K562 (cell line): ENCODE measurements around the gene TFEB. TPM values are rescaled to one million over a fixed set of nuclear protein-coding genes. Genes with fewer than 3 reads are reported as not detected.

ENCODE experiments used
- ATF7 ChIP-seq: fragments of 450-650 bp; IDR thresholded peaks from 2 replicates; pipeline ENCODE4 v1.7.1; 2014; ENCODE audit warnings: mild to moderate bottlenecking, moderate library complexity
- CBFA2T2 ChIP-seq: fragments of 450-650 bp; conservative IDR thresholded peaks from 2 replicates; pipeline ENCODE4 v1.6.1; 2017; ENCODE audit warnings: mild to moderate bottlenecking
- CBFA2T3 ChIP-seq: fragments of 450-650 bp; IDR thresholded peaks from 2 replicates; pipeline ENCODE4 v1.6.1; 2017
- CHD7 ChIP-seq: fragments of 200-600 bp; sonication (generic); IDR thresholded peaks from one replicate; pipeline ENCODE4 v1.6.1; 2012; ENCODE audit warnings: mild to moderate bottlenecking, low read depth, low read length, inconsistent platforms
- ILF3 ChIP-seq: fragments of 450-650 bp; IDR thresholded peaks from 2 replicates; pipeline ENCODE4 v1.6.1; 2018; ENCODE audit warnings: antibody characterized with exemption, mild to moderate bottlenecking, moderate library complexity, borderline replicate concordance
- JUN ChIP-seq, 2 experiments: sonication (generic) in 1 of 2; formaldehyde crosslinking in 1 of 2; IDR thresholded peaks; 2 replicates each; pipeline versions ENCODE4 v1.6.1 to v1.8.0; 2012 to 2022; ENCODE audit warnings: borderline replicate concordance in 2 of 2, mild to moderate bottlenecking in 2 of 2, improper control_type of control experiment in 1 of 2, low read depth in 1 of 2, low read length in 1 of 2, missing genetic modification reagents in 1 of 2
- MEIS2 ChIP-seq: fragments of 450-650 bp; IDR thresholded peaks from 2 replicates; pipeline ENCODE4 v1.6.1; 2014; ENCODE audit warnings: mild to moderate bottlenecking; ENCODE audit not compliant: partially characterized antibody
- MNT ChIP-seq, 2 experiments: fragments of 450-650 bp; conservative IDR thresholded peaks; 2 replicates each; pipeline ENCODE4 v1.6.1; 2017; ENCODE audit warnings: mild to moderate bottlenecking in 2 of 2, moderate library complexity in 2 of 2
- SOX6 ChIP-seq: fragments of 450-650 bp; IDR thresholded peaks from 2 replicates; pipeline ENCODE4 v1.6.1; 2014; ENCODE audit warnings: mild to moderate bottlenecking
- ZBTB26 ChIP-seq: fragments of 450-650 bp; formaldehyde crosslinking; IDR thresholded peaks from 2 replicates; pipeline ENCODE4 v1.4.0; 2022; ENCODE audit warnings: missing genetic modification characterization
- ZNF449 ChIP-seq: fragments of 250-450 bp; sonication (Bioruptor Pico); IDR thresholded peaks from 2 replicates; pipeline ENCODE4 v1.8.0; 2022; ENCODE audit warnings: moderate library complexity, mild to moderate bottlenecking, inconsistent platforms
- polyA plus RNA-seq, 8 experiments: library from polyadenylated mRNA; depleted of rRNA in 4 of 8; stranded (reverse) in 5 of 8; unstranded in 3 of 8; fragments of >200 nt; fragmentation: Nextera tagmentation in 2 of 8; fragmentation: Illumina TruSeq in 1 of 8; extraction: Ambion mirVana in 2 of 8; extraction: Trizol in 1 of 8; gene quantifications; 2 replicates each; pipeline versions ENCODE4 v1.2.1 to v1.2.3, GENCODE V29; 2011 to 2014; ENCODE audit warnings: inconsistent platforms in 1 of 8, missing spikeins in 1 of 8
- total RNA-seq, 7 experiments: library from RNA; depleted of rRNA in 6 of 7; stranded (reverse); fragments of >200 nt in 6 of 7; fragmentation: Illumina TruSeq in 2 of 7; extraction: Trizol in 2 of 7; gene quantifications; 2 replicates each; pipeline versions ENCODE4 v1.2.1 to v1.2.3, GENCODE V29; 2011 to 2021; ENCODE audit warnings: low replicate concordance in 1 of 7

TFEB gene
- total and polyA plus RNA-seq, 9 of the 15 experiments (the other 6 are each of a cell fraction or from before 2014, with no cell fraction given): 0.04 to 4.7 (median 2.0) TPM

- no peak for TF ChIP-seq CHD7
- TF ChIP-seq MNT (conservative IDR thresholded peaks at IDR 0.05): no peak
- no peak for TF ChIP-seq ZNF449 (CRISPR knock-in tag)
- TF ChIP-seq MEIS2: peak; percentile 48
- peak; percentile 98 for TF ChIP-seq ATF7
- no peak for TF ChIP-seq ZBTB26
- peak; percentile 50; the same call in 1 of the 2 replicates for TF ChIP-seq CBFA2T2
- peak; percentile 90 for TF ChIP-seq JUN (IDR thresholded peaks at IDR 0.05; ENCODE audit: borderline replicate concordance, low read depth, low read length)
- no peak for TF ChIP-seq JUN (CRISPR knock-in tag; IDR thresholded peaks at IDR 0.05; ENCODE audit: borderline replicate concordance)
- TF ChIP-seq SOX6: peak; percentile 35; the same call in 1 of the 2 replicates
- no peak for TF ChIP-seq ILF3
- peak; percentile 66 for TF ChIP-seq CBFA2T3
These were observed 31.9 kb upstream of the TFEB start (continued) for GRCh38 chr6:41767112-41767833.
